NOMO-1 treated with DMSO at 0.1 percent for 48 hours (cell line): ENCODE results near the gene PTPN13.

Experiments
- DNase-seq: peaks from one replicate; lab custom pipeline; 2025; ENCODE audit not compliant: unreplicated experiment; lab: John Stamatoyannopoulos, UW

Gene PTPN13

DNA sequence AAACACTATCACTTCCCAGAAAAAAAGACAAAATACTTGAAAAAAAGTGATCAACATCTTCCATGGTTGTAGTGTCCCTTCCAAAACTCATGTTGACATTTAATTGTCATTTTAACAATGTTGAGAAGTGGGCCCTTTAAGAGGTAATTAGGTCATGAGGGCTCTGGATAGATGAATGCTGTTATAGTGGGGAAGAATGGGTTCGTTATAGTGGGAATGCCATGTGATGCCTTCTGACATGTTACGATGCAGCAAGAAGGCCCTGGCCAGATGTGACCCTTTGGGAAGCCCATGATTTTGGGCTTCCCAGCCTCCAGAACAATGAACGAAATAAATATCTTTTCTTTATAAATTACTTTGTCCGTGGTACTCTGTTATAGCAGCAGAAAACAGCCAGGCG lies 259.1 kb downstream of the PTPN13 start:
- DNase-seq: no peak

DNA sequence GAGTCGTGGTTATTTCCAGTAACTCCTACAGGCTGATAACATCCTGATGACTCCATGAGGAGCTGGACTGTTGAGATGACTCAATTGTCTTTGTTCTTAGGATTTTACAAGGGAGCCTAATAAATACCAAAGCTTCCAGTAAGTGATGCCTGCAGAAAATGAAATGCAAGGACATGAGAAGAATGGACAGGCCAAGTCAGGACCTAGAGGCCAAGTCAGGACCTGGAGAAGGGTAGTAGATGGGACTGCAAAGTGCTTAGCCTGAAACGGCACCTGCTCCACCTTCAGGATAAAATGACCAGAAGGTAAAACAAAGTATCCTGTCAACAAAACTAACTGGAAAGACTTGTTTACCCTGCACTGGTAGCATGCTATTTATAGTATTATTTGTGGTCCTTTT lies 261.5 kb downstream of the PTPN13 start:
- no peak for DNase-seq

- DNase-seq: no peak
Measured at GRCh38 chr4:86856896-86857295, 262.8 kb downstream of the PTPN13 start.

GRCh38 chr4:86857341-86858052 lies 263.4 kb downstream of the PTPN13 start:
- DNase-seq: no peak
